GM12878 (cell line): ENCODE measurements around the gene TTC39C. TPM values are rescaled to one million over a fixed set of nuclear protein-coding genes. Genes with fewer than 3 reads are reported as not detected.
A peak's percentile ranks its signal among the peaks of the same experiment; 100 is the strongest.

Experiments
- ATAC-seq: fragments of 200-7000 bp; cut with Tn5 transposase; 3 replicates; pipeline ENCODE4 v1.9.1; 2020; ENCODE audit warnings: mild to moderate bottlenecking, moderate library complexity
- BruUV-seq: library from RNA; stranded (reverse); fragments of 400-500 nt; replicated peaks from 2 replicates; lab custom pipeline; 2021; lab: Mats Ljungman, UMichigan
- CTCF ChIA-PET: fragments of 300-600 bp; sonication (Branson Sonifier 250); formaldehyde crosslinking; extraction: SDS; loops from one replicate; lab custom pipeline; 2021; ENCODE audit warnings: inconsistent platforms; lab: Yijun Ruan, JAX
- POLR2A ChIA-PET: fragments of 350-600 bp; formaldehyde crosslinking; extraction: SDS; loops from one replicate; lab custom pipeline; 2021; ENCODE audit warnings: inconsistent platforms; lab: Charles Lee
- RAD21 ChIA-PET: fragments of 300-600 bp; sonication (Branson Sonifier 250); formaldehyde crosslinking; loops from one replicate; lab custom pipeline; 2023; ENCODE audit warnings: antibody characterized with exemption; ENCODE audit not compliant: unreplicated experiment; lab: Charles Lee
- SMC1A ChIA-PET: fragments of 300-600 bp; sonication (Branson Sonifier 250); formaldehyde crosslinking; loops from one replicate; lab custom pipeline; 2023; ENCODE audit not compliant: unreplicated experiment, uncharacterized antibody; lab: Charles Lee
- DNase-seq: peaks from one replicate; pipeline ENCODE4 v3.0.0-alpha.2; 2011; ENCODE audit warnings: low read depth, low spot score
- FAIRE-seq: peaks from 3 replicates; lab custom pipeline; 2011; peaks lifted over from hg19 to GRCh38; lab: Jason Lieb, UNC
- H2AFZ ChIP-seq: 2 replicates; pipeline ENCODE4 v1.6.0; 2011; ENCODE audit warnings: low read depth, low read length, control low read depth; ENCODE audit not compliant: control insufficient read depth
- H3K27ac ChIP-seq: 2 replicates; pipeline ENCODE4 v1.5.1; 2011; ENCODE audit warnings: control low read depth; ENCODE audit not compliant: control insufficient read depth, insufficient read depth
- H3K27me3 ChIP-seq, 2 experiments: replicated peaks in 1 of 2; 2 replicates each; pipeline versions ENCODE4 v1.6.0 to v1.6.1; 2011; ENCODE audit warnings: low read length in 1 of 2; ENCODE audit not compliant: control insufficient read depth in 2 of 2, insufficient read depth in 2 of 2
- H3K36me3 ChIP-seq, 2 experiments: 2 replicates each; pipeline ENCODE4 v1.5.1; 2011; ENCODE audit warnings: low read length in 1 of 2; ENCODE audit not compliant: control insufficient read depth in 2 of 2, insufficient read depth in 2 of 2
- H3K4me1 ChIP-seq: 2 replicates; pipeline ENCODE4 v1.6.1; 2011; ENCODE audit warnings: mild to moderate bottlenecking, low read length, moderate library complexity, mixed read lengths; ENCODE audit not compliant: control insufficient read depth, insufficient read depth
- H3K4me2 ChIP-seq: 2 replicates; pipeline ENCODE4 v1.6.0; 2011; ENCODE audit warnings: control low read depth; ENCODE audit not compliant: control insufficient read depth, insufficient read depth
- H3K4me3 ChIP-seq: fragments of 200-600 bp; sonication (generic); 2 replicates; pipeline ENCODE4 v1.5.1; 2016
- H3K79me2 ChIP-seq: 2 replicates; pipeline ENCODE4 v1.6.0; 2011; ENCODE audit warnings: low read length; ENCODE audit not compliant: control insufficient read depth, insufficient read depth
- H3K9ac ChIP-seq: 2 replicates; pipeline ENCODE4 v1.8.0; 2011; ENCODE audit warnings: low read length, control low read depth, mixed read lengths; ENCODE audit not compliant: control insufficient read depth, insufficient read depth
- H3K9me3 ChIP-seq: replicated peaks from 3 replicates; pipeline ENCODE4 v1.5.1; 2011; ENCODE audit warnings: mild to moderate bottlenecking, low read length; ENCODE audit not compliant: control insufficient read depth, insufficient read depth
- H4K20me1 ChIP-seq: 2 replicates; pipeline ENCODE4 v1.6.0; 2011; ENCODE audit not compliant: control insufficient read depth, insufficient read depth
- ATF2 ChIP-seq: IDR thresholded peaks from 2 replicates; pipeline ENCODE4 v1.6.1; 2012; ENCODE audit warnings: low read length, inconsistent platforms
- BHLHE40 ChIP-seq, 2 experiments: fragments of 450-650 bp in 1 of 2; IDR thresholded peaks; 2 replicates each; pipeline ENCODE4 v1.6.1; 2011 to 2017; ENCODE audit warnings: low read depth in 2 of 2, borderline replicate concordance in 1 of 2, improper control_type of control experiment in 1 of 2, low read length in 1 of 2, mild to moderate bottlenecking in 1 of 2
- BRCA1 ChIP-seq: IDR thresholded peaks from 2 replicates; pipeline ENCODE4 v1.6.1; 2011; ENCODE audit warnings: low read depth, low read length, improper control_type of control experiment
- CHD2 ChIP-seq: IDR thresholded peaks from 2 replicates; pipeline ENCODE4 v1.6.1; 2011; ENCODE audit warnings: low read depth, low read length, improper control_type of control experiment, borderline replicate concordance
- E2F4 ChIP-seq: IDR thresholded peaks from 2 replicates; pipeline ENCODE4 v1.6.1; 2012; ENCODE audit warnings: low read depth, low read length, improper control_type of control experiment
- FOXK2 ChIP-seq: fragments of 450-650 bp; IDR thresholded peaks from 2 replicates; pipeline ENCODE4 v1.6.1; 2017; ENCODE audit warnings: mild to moderate bottlenecking, moderate library complexity
- GABPA ChIP-seq: IDR thresholded peaks from 2 replicates; pipeline ENCODE4 v1.6.1; 2014; ENCODE audit warnings: antibody characterized with exemption, low read depth, mild to moderate bottlenecking, inconsistent platforms
- IRF4 ChIP-seq: IDR thresholded peaks from 2 replicates; pipeline ENCODE4 v1.6.1; 2011; ENCODE audit warnings: low read depth, low read length
- LARP7 ChIP-seq: fragments of 450-650 bp; IDR thresholded peaks from 2 replicates; pipeline ENCODE4 v1.6.1; 2017; ENCODE audit warnings: mild to moderate bottlenecking
- NBN ChIP-seq: fragments of 450-650 bp; IDR thresholded peaks from 2 replicates; pipeline ENCODE4 v1.6.1; 2016
- NR2C1 ChIP-seq: fragments of 450-650 bp; IDR thresholded peaks from 2 replicates; pipeline ENCODE4 v1.6.1; 2017; ENCODE audit warnings: antibody characterized with exemption, mild to moderate bottlenecking, moderate library complexity
- RCOR1 ChIP-seq: conservative IDR thresholded peaks from 2 replicates; pipeline ENCODE4 v1.6.1; 2012; ENCODE audit warnings: low read depth, low read length, improper control_type of control experiment
- RELB ChIP-seq: fragments of 450-650 bp; IDR thresholded peaks from 2 replicates; pipeline ENCODE4 v1.6.1; 2017; ENCODE audit warnings: low read depth, mild to moderate bottlenecking, moderate library complexity
- SKIL ChIP-seq: fragments of 450-650 bp; IDR thresholded peaks from 2 replicates; pipeline ENCODE4 v1.6.1; 2017; ENCODE audit warnings: mild to moderate bottlenecking, low read depth, inconsistent platforms; ENCODE audit not compliant: poor library complexity, severe bottlenecking
- SRF ChIP-seq, 2 experiments: IDR thresholded peaks; 2 replicates each; pipeline ENCODE4 v1.6.1; 2011; ENCODE audit warnings: low read depth in 2 of 2, low read length in 2 of 2, mild to moderate bottlenecking in 1 of 2, moderate library complexity in 1 of 2
- STAT3 ChIP-seq: IDR thresholded peaks from 2 replicates; pipeline ENCODE4 v1.6.1; 2011; ENCODE audit warnings: low read depth, low read length, improper control_type of control experiment
- TCF12 ChIP-seq: IDR thresholded peaks from 2 replicates; pipeline ENCODE4 v1.6.1; 2011; ENCODE audit warnings: low read depth, mild to moderate bottlenecking, low read length
- in situ Hi-C: fragments of 300-500 bp; cut with MboI; formaldehyde crosslinking; loops from 9 replicates; pipeline ENCODE4 v1.14.3; 2018; ENCODE audit warnings: mixed read lengths
- intact Hi-C: fragments of 100-400 bp; cut with micrococcal nuclease; formaldehyde crosslinking; loops from one replicate; pipeline ENCODE4 v1.14.2; 2022; ENCODE audit not compliant: unreplicated experiment
- polyA plus RNA-seq, 11 experiments: library from polyadenylated mRNA; depleted of rRNA in 4 of 11; unstranded in 6 of 11; stranded (reverse) in 5 of 11; fragments of >200 nt; fragmentation: Nextera tagmentation in 4 of 11; fragmentation: Illumina TruSeq in 1 of 11; extraction: Ambion mirVana in 4 of 11; extraction: Trizol in 1 of 11; gene quantifications; 1 replicate in 1 of 11; 2 replicates in 10 of 11; pipeline versions ENCODE4 v1.2.1 to v1.2.3, GENCODE V29; 2011 to 2016; ENCODE audit warnings: inconsistent platforms in 2 of 11, missing spikeins in 2 of 11, low read depth in 1 of 11
- total RNA-seq, 4 experiments: library from RNA; depleted of rRNA in 3 of 4; stranded (reverse); fragments of >200 nt in 3 of 4; fragmentation: Illumina TruSeq in 1 of 4; extraction: Trizol in 1 of 4; gene quantifications; 2 replicates each; pipeline versions ENCODE4 v1.2.1 to v1.2.3, GENCODE V29; 2013 to 2021

Gene TTC39C
- total and polyA plus RNA-seq, 10 of the 15 experiments (the other 5 are each of a cell fraction or from before 2014, with no cell fraction given), result 21.1 to 91.0 (median 64.8) TPM

- no peak for TF ChIP-seq SRF (IDR thresholded peaks at IDR 0.05; ENCODE audit: low read depth in 2 of 2, low read length in 2 of 2)
- TF ChIP-seq ATF2, result no peak
- no peak for TF ChIP-seq IRF4
- TF ChIP-seq BHLHE40 (IDR thresholded peaks at IDR 0.05; ENCODE audit: borderline replicate concordance in 1 of 2, low read depth in 2 of 2, low read length in 1 of 2), result no peak
- TF ChIP-seq, all 136 proteins: peak for 0
Observed at GRCh38 chr18:23983112-23983511, 31.4 kb upstream of the TTC39C start (continued).

- ChIA-PET CTCF (interaction anchor here (0.6 to 1.8 kb wide), 4 partner anchors 14 to 506 kb away, joined by 3 to 4 read pairs (median 3); no protein-coding TSS in a partner anchor), SMC1A (interaction anchor here (0.7 kb wide), 1 partner anchor 11 kb away, joined by 3 read pairs; no protein-coding TSS in a partner anchor), POLR2A (no interaction called here), RAD21 (interaction anchor here (1.1 kb wide), 1 partner anchor 21 kb away, joined by 3 read pairs; no protein-coding TSS in a partner anchor)
- H3K9me3 ChIP-seq, result no peaks in the 10 kb centered on the region; the same call in 1 of the 3 replicates
- H3K9ac ChIP-seq, result peak overlapping the region; percentile 41; the same call in 1 of the 2 replicates
- no peaks in the 10 kb centered on the region for H3K27me3 ChIP-seq
- peak overlapping the region; percentile 84 for H3K27ac ChIP-seq
- in situ Hi-C loops (no loop called here), intact Hi-C loops (no loop called here)
- no peak for FAIRE-seq
- H2AFZ ChIP-seq, result peak overlapping the region; percentile 28
- peak overlapping the region; percentile 34; the same call in 1 of the 2 replicates for H3K4me3 ChIP-seq
- H3K4me1 ChIP-seq, result peaks cover 26% of the 10 kb centered on the region
- no TSS peak for BruUV-seq
- H3K4me2 ChIP-seq, result peak overlapping the region; percentile 53; the same call in 1 of the 2 replicates
- ATAC-seq, result peak; percentile 85
- H3K79me2 ChIP-seq, result peaks cover under 1% of the 10 kb centered on the region
- DNase-seq, result no peak
- H3K36me3 ChIP-seq, result no peaks in the 10 kb centered on the region
- H4K20me1 ChIP-seq, result no peaks in the 10 kb centered on the region
- TF ChIP-seq RELB, result no peak
- no peak for TF ChIP-seq NR2C1
- TF ChIP-seq CHD2, result no peak
- no peak for TF ChIP-seq TCF12
- TF ChIP-seq SKIL, result no peak
- TF ChIP-seq GABPA, result 0 out of 2 replicates have a peak, but pooled peaks have one; percentile 35
- TF ChIP-seq FOXK2, result no peak
- TF ChIP-seq RCOR1, result no peak
- no peak for TF ChIP-seq BRCA1
- TF ChIP-seq NBN, result no peak
- no peak for TF ChIP-seq E2F4
- no peak for TF ChIP-seq STAT3
- TF ChIP-seq LARP7, result no peak
Observed at GRCh38 chr18:23986600-23987359, 27.8 kb upstream of the TTC39C start.
